Ovary (tissue), 9 donors: Measurements from ENCODE around the gene MAMDC4. TPM values are rescaled to one million over a fixed set of nuclear protein-coding genes. Genes with fewer than 3 reads are reported as not detected.

Experiments
- DNase-seq, 5 donors: peaks; one replicate each; pipeline ENCODE4 v3.0.0-alpha.2; 2019 to 2020
- H3K27ac ChIP-seq, 2 donors: fragments of 200-600 bp; one replicate each; pipeline versions ENCODE4 v1.5.1 to v1.8.0; 2019 to 2022
- H3K27me3 ChIP-seq: fragments of 200-600 bp; one replicate; pipeline ENCODE4 v1.8.0; 2022
- H3K36me3 ChIP-seq: fragments of 200-600 bp; sonication (generic); one replicate; pipeline ENCODE4 v1.5.1; 2019
- H3K4me1 ChIP-seq: one replicate; pipeline ENCODE4 v1.8.1; 2013; ENCODE audit warnings: mild to moderate bottlenecking, moderate library complexity; ENCODE audit not compliant: insufficient read depth
- H3K4me3 ChIP-seq: fragments of 200-600 bp; sonication (generic); one replicate; pipeline ENCODE4 v1.5.1; 2017
- H3K9me3 ChIP-seq, 2 donors: fragments of 200-600 bp in 1 of 2; sonication (generic) in 1 of 2; one replicate each; pipeline versions ENCODE4 v1.5.1 to v1.8.1; 2013 to 2019; ENCODE audit warnings: mild to moderate bottlenecking in 1 of 2, moderate library complexity in 1 of 2
- EP300 ChIP-seq: sonication (generic); formaldehyde crosslinking; IDR thresholded peaks from one replicate; pipeline ENCODE4 v1.6.1; 2017; ENCODE audit warnings: antibody characterized with exemption
- POLR2A ChIP-seq: fragments of 450-650 bp; IDR thresholded peaks from one replicate; pipeline ENCODE4 v1.6.1; 2017; ENCODE audit warnings: antibody characterized with exemption, mild to moderate bottlenecking, moderate library complexity
- WGBS, 3 donors: extraction: QIAGEN DNeasy Blood & Tissue Kit in 1 of 3; methylation state at CpG; one replicate each; pipeline versions ENCODE4 v1.1.5 to v1.1.7; 2013 to 2017; 5-methylcytosine and 5-hydroxymethylcytosine counted together
- intact Hi-C, 4 donors: fragments of 100-400 bp; cut with DNase I; formaldehyde crosslinking; loops; one replicate each; pipeline versions ENCODE4 v1.11.0 to v1.15.1; 2022 to 2023
- polyA plus RNA-seq, 2 donors: library from polyadenylated mRNA; stranded (reverse); fragments of 200-250 nt in 1 of 2; fragments of 350-450 nt in 1 of 2; fragmentation: Illumina TruSeq in 1 of 2; extraction: RNeasy Lipid Tissue Mini Kit (QIAGEN cat#74804) in 1 of 2; gene quantifications; one replicate each; pipeline ENCODE4 v1.2.3, GENCODE V29; 2013 to 2014
- total RNA-seq, 7 donors: library from RNA; depleted of rRNA in 2 of 7; stranded (reverse); fragments of >200 nt in 2 of 7; fragmentation: NEBNext Ultra II Directional in 3 of 7; extraction: Animal tissue kit (Norgen Biotek cat#: 25700) in 3 of 7; gene quantifications; one replicate each; pipeline versions ENCODE4 v1.1.0 to v1.2.4, GENCODE V29; 2016 to 2023
- TF ChIP-seq, protein P1 (sequence below), 3 donors: fragments of 450-650 bp in 2 of 3; fragments of 200-600 bp in 1 of 3; IDR thresholded peaks; one replicate each; pipeline versions ENCODE4 v1.5.1 to v1.8.0; 2016 to 2022; ENCODE audit warnings: antibody characterized with exemption in 3 of 3, mild to moderate bottlenecking in 1 of 3
- donor health status: DM: no; HTN: no; CAD: no; lungs with moderate emphysema.
- donor health status: DM: no; HTN: no; CAD: no.
- donor health status: Bipolar disorder and iron deficiency.
- donor health status: DM: yes; HTN: yes; CAD: no.
- donor health status: DM: no; HTN: no; CAD: no.
- donor health status: DM: yes; HTN: yes; CAD: no.

The MAMDC4 gene
- total and polyA plus RNA-seq, 9 donors = 0.15 to 31.4 (median 2.5) TPM

DNA sequence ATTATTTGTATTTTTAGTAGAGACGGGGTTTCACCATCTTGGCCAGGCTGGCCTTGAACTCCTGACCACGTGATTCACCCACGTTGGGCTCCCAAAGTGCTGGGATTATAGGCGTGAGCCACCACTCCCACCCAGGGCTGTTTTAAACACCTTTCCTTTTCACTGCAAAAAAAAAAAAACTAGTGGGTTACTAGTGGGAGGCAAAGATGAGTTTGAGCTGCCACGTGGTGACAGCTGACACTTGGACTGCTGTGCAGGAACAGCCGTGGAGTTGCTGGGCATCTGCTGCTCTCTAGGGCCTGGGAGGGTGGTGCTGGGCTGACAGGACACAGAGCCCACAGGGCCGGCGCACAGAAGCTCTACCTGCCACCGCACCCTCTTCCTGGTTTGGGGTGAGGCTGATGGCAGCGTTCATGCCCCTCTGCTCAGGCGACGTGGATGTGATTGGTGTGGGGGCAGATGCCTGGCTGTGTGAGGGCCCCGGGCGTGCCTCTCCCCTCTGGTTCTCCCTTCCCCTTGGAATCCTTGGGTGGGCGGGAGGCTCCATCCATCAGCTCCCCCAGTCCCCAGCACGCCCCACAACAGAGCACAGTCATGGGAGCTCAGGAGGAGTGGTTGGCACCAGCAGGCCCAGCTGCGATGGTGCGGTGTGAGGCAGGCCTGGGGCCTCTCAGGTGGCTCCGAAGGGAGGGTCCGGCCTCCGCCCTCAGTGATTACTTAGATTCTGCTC lies 27.5 kb upstream of the MAMDC4 start:
- TF ChIP-seq, protein P1, sequence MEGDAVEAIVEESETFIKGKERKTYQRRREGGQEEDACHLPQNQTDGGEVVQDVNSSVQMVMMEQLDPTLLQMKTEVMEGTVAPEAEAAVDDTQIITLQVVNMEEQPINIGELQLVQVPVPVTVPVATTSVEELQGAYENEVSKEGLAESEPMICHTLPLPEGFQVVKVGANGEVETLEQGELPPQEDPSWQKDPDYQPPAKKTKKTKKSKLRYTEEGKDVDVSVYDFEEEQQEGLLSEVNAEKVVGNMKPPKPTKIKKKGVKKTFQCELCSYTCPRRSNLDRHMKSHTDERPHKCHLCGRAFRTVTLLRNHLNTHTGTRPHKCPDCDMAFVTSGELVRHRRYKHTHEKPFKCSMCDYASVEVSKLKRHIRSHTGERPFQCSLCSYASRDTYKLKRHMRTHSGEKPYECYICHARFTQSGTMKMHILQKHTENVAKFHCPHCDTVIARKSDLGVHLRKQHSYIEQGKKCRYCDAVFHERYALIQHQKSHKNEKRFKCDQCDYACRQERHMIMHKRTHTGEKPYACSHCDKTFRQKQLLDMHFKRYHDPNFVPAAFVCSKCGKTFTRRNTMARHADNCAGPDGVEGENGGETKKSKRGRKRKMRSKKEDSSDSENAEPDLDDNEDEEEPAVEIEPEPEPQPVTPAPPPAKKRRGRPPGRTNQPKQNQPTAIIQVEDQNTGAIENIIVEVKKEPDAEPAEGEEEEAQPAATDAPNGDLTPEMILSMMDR (IDR thresholded peaks at IDR 0.05) = no peak
- TF ChIP-seq POLR2A (no peak), EP300 (no peak)
- Histone ChIP-seq H3K27me3 (no peaks in the 10 kb centered on the region), H3K36me3 (no peaks in the 10 kb centered on the region), H3K27ac (no peak overlapping the region), H3K9me3 (no peaks in the 10 kb centered on the region), H3K4me3 (no peak overlapping the region), H3K4me1 (peaks cover 3% of the 10 kb centered on the region)
- DNase-seq = peak in 2 of 5 donors; percentile 8 to 18
- intact Hi-C loops = no loop called here
- 74 to 83% (median 80%) methylated on average over 15 to 21 of the region's 21 CpGs for WGBS, 3 donors

DNA sequence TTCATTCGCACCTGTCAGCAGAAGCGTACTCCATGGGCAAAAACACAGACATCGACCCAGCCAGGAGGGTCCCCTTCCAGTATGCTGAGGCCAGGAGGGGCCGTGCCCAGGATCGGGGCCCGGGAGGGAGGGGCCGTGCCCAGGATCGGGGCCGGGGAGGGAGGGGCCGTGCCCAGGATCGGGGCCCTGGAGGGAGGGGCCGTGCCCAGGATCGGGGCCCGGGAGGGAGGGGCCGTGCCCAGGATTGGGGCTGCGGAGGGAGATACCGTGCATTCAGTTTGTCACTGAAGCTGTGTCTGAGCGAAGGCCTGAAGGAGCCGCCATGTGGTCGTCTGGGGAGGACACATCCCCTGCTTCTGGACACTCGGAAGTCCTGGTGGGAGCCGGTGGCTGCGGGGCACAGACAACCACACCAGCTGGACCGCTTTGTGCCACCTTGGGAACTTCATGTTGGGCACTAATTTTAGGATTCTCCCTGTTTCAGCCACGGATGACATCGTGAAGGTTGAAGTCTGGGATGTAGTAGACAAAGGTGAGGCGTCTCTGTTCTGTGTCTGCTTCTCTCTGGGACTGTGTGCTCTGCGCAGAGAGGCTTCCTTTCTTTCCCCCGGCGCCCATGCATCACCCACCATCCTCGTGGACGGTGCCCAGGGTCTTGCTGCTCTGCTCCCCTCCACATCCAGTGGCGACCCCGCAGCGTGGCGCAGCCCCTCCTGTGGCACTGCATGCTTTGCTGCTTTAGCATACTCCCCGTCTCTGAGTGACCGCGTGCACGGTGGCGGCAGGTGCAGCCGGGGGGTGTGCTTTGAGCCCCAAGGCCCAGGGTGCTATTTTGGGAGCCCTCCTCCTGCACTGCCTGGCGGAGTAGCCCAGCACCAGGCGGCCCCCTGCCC lies 26.6 kb upstream of the MAMDC4 start:
- peak in 3 of 5 donors; percentile 8 to 21 (median 14) for DNase-seq
- no peaks in the 10 kb centered on the region for H3K36me3 ChIP-seq
- H3K4me1 ChIP-seq = peaks cover 3% of the 10 kb centered on the region
- 86 to 88% (median 87%) methylated on average over 42 to 44 of the region's 44 CpGs for WGBS, 3 donors
- intact Hi-C loops = no loop called here
- no peak overlapping the region for H3K27ac ChIP-seq
- no peak overlapping the region for H3K4me3 ChIP-seq
- H3K9me3 ChIP-seq = no peaks in the 10 kb centered on the region
- no peak for TF ChIP-seq POLR2A
- TF ChIP-seq, protein P1 (IDR thresholded peaks at IDR 0.05) = no peak
- no peak for TF ChIP-seq EP300
- H3K27me3 ChIP-seq = no peaks in the 10 kb centered on the region

GRCh38 chr9:136826188-136826541 lies 26.0 kb upstream of the MAMDC4 start:
- H3K4me3 ChIP-seq = no peak overlapping the region
- peaks cover under 1% of the 10 kb centered on the region for H3K4me1 ChIP-seq
- WGBS, 3 donors = 83 to 88% (median 85%) methylated on average over 16 to 17 of the region's 17 CpGs
- no peaks in the 10 kb centered on the region for H3K27me3 ChIP-seq
- no peaks in the 10 kb centered on the region for H3K36me3 ChIP-seq
- intact Hi-C loops = no loop called here
- H3K27ac ChIP-seq = no peak overlapping the region
- no peak for TF ChIP-seq EP300
- TF ChIP-seq, protein P1 (IDR thresholded peaks at IDR 0.05) = no peak
- no peak for TF ChIP-seq POLR2A
- DNase-seq = peak in 1 of 5 donors; percentile 10
- H3K9me3 ChIP-seq = no peaks in the 10 kb centered on the region

- DNase-seq = peak in 3 of 5 donors; percentile 10 to 28 (median 27)
- H3K27me3 ChIP-seq = no peaks in the 10 kb centered on the region
- no peak overlapping the region for H3K27ac ChIP-seq
- 88 to 92% (median 91%) methylated on average over 22 to 24 of the region's 24 CpGs for WGBS, 3 donors
- intact Hi-C loops = no loop called here
- no peaks in the 10 kb centered on the region for H3K36me3 ChIP-seq
- H3K4me1 ChIP-seq = no peaks in the 10 kb centered on the region
- H3K4me3 ChIP-seq = no peak overlapping the region
- no peaks in the 10 kb centered on the region for H3K9me3 ChIP-seq
- no peak for TF ChIP-seq POLR2A
- no peak for TF ChIP-seq EP300
- TF ChIP-seq, protein P1 (IDR thresholded peaks at IDR 0.05) = no peak
Observed at GRCh38 chr9:136826703-136827582, 25.2 kb upstream of the MAMDC4 start.
